ENCODE measurements around the gene SSTR3.
"Not testable (repeated sequence)": the region's sequence is repeated elsewhere in the genome, so short reads cannot be mapped to it uniquely, and the experiment has no call there.

Gene SSTR3

GRCh38 chr22:37181681-37182080 lies 30.6 kb downstream of the SSTR3 start:
- DNase-seq (no peak), ATAC-seq (no peak)

GRCh38 chr22:37180531-37181231 lies 31.6 kb downstream of the SSTR3 start:
- ATAC-seq (no peak), DNase-seq (no peak)

GRCh38 chr22:37179622-37180420 lies 32.5 kb downstream of the SSTR3 start:
- ATAC-seq: no peak
- DNase-seq: no peak

GRCh38 chr22:37179126-37179470 lies 33.2 kb downstream of the SSTR3 start:
- DNase-seq (no peak), ATAC-seq (no peak)

- no peak for DNase-seq
Measured at GRCh38 chr22:37178350-37179125, 33.7 kb downstream of the SSTR3 start.

GRCh38 chr22:37177755-37178154 lies 34.5 kb downstream of the SSTR3 start:
- no peak for DNase-seq
- no peak for ATAC-seq

More at GRCh38 chr22:37178350-37179125, 33.7 kb downstream of the SSTR3 start:
- no peak for ATAC-seq

GRCh38 chr22:37177221-37177620 lies 35.1 kb downstream of the SSTR3 start:
- no peak for ATAC-seq

GRCh38 chr22:37176464-37177061 lies 35.7 kb downstream of the SSTR3 start:
- ATAC-seq (peak; percentile 35), DNase-seq (no peak)

More at GRCh38 chr22:37177221-37177620, 35.1 kb downstream of the SSTR3 start:
- DNase-seq: no peak

- ATAC-seq (no peak), DNase-seq (no peak)
Measured at GRCh38 chr22:37175414-37176281, 36.6 kb downstream of the SSTR3 start.

GRCh38 chr22:37174964-37175363 lies 37.3 kb downstream of the SSTR3 start:
- DNase-seq: no peak
- ATAC-seq: no peak

- DNase-seq: no peak
- no peak for ATAC-seq
Measured at GRCh38 chr22:37173709-37174108, 38.6 kb downstream of the SSTR3 start.

GRCh38 chr22:37172266-37173245 lies 39.7 kb downstream of the SSTR3 start:
- DNase-seq (no peak), ATAC-seq (no peak)

GRCh38 chr22:37171662-37172061 lies 40.6 kb downstream of the SSTR3 start:
- ATAC-seq (no peak), DNase-seq (no peak)

GRCh38 chr22:37170689-37171405 lies 41.4 kb downstream of the SSTR3 start:
- not testable (repeated sequence) for ATAC-seq, DNase-seq

- ATAC-seq (no peak), DNase-seq (no peak)
Measured at GRCh38 chr22:37169947-37170688, 42.2 kb downstream of the SSTR3 start.

GRCh38 chr22:37169406-37169805 lies 42.9 kb downstream of the SSTR3 start:
- ATAC-seq (no peak), DNase-seq (no peak)

- ATAC-seq: no peak
- no peak for DNase-seq
Measured at GRCh38 chr22:37167981-37168647, 44.2 kb downstream of the SSTR3 start.
